NK-92 (cell line): ENCODE measurements around the gene CHERP.
"Not testable (repeated sequence)": the region's sequence is repeated elsewhere in the genome, so short reads cannot be mapped to it uniquely, and the experiment has no call there.

Source experiments
- DNase-seq: peaks from one replicate; lab custom pipeline; 2025; ENCODE audit not compliant: unreplicated experiment; lab: John Stamatoyannopoulos, UW

The CHERP gene

DNA sequence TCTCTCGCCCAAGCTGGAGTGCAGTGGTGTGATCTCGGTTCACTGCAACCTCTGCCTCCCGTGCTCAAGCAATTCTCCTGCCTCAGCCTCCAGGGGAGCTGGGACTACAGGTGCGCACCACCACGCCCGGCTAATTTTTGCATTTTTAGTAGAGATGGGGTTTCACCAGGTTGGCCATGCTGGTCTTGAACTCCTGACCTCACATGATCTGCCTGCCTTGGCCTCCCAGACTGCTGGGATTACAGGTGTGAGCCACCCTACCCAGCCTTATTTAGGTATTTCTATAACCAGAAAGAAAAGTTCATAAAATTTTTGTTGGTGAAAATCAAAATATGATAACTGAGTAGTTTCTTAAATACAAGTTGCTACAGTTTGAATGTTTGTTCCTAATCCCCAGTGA lies 1.5 kb upstream of the CHERP start:
- not testable (repeated sequence) for DNase-seq

DNA sequence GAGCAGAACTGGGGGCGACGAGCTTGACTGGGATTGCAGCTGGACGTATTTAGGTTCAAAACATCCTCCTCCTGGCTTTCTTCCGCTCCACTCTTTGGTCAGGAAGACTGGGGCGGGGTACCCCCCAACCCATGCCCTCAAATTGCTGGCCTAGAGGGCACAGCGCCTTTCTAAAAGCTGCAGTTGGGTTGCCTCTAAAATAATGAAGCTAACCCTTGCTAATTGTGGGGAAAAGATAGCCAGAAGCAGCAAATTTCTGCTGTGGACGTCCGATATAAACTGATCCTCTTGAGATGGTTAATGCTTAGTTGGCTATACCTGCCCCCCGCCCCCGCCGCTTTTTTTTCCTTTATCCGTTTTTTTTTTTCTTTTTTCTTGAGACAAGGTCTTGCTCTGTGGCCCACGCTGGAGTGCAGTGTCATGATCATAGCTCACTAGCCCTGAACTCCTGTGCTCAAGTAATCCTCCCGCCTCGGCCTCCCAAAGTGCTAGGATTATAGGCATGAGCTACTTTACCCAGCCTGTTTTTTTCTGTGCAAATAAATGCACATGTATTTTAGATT lies 754 bp upstream of the CHERP start:
- DNase-seq = no peak

DNA sequence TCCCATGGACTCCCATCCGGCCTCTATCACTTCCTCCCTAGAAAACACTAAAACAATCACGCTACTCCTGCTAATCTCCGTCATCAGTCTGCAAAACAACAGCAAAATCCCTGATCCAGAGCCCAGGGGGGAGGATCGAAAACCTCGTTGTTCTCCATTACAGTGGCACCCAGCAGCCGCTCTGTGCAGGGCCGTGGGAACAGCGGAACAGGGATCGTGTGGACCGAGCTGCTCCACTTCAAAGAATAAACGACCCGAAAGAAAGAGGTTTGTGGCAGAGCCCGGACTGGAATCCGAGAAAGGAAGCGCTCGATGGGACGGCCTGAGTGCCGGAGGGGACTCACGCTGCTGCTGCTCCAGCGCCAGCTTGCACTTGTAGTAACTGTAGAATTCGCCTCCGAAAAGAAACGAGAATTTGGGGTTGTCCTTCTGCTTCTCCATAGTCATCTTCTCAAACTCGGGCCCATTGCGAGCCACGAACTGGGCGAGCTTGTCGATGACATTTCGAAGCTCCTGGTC lies 652 bp downstream of the CHERP start:
- DNase-seq = no peak

DNA sequence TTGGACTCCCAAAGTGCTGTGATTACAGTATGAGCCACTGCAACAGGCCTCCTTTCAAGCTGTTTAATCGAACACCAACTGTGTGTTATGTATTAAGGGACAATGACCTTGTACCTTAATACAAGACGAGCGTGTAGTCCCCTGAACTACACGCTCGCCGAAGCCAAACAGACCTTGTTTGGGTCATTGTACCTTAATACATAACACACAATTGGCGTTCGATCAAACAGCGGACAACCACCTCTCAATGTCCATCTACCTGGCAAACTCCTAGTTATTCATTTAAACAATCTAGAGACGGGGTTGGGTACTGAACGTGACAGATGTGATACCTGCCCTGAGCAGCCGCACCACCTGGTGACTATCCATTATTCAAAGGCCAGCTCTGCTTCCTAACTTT lies 1.3 kb downstream of the CHERP start:
- no peak for DNase-seq

DNA sequence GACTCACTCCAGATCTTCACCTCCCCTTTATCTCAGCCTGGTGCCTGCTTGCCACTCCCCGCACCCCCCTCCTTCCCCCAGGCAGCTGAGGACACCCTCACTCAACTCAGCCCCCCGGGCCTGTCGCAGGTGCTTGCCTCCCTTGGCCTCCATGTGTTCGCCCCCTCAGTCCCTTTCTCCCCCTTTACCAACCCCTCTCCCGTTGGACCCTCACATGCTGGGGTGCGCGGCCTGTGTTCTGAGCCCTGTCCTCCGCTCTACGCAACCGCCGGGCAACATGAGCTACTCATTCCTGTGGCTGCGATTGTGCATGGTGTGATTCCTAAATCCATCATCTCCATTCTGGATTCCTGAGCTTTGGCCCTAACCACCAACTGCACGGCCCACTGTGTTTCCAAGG lies 5.1 kb downstream of the CHERP start:
- no peak for DNase-seq

DNA sequence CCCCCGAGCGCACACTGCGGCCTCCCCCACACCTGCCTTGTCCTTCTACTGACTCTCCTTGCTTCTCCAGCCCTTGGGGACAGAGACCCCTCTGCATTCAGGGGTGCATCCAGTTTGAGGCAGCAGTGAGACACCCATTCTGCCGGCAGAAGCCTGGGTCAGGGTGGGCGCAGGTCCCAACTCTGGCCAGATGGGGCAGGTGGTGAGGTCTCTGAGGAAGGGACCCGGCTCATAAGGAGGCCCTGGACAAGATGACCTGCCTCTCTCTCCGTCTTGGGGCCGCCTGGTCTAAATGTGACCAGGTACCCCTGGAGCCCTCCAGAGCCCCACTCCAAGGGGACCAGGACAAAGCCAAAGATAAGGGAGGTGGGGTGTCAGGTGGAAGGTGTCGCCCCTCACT lies 6.1 kb downstream of the CHERP start:
- DNase-seq = no peak

DNA sequence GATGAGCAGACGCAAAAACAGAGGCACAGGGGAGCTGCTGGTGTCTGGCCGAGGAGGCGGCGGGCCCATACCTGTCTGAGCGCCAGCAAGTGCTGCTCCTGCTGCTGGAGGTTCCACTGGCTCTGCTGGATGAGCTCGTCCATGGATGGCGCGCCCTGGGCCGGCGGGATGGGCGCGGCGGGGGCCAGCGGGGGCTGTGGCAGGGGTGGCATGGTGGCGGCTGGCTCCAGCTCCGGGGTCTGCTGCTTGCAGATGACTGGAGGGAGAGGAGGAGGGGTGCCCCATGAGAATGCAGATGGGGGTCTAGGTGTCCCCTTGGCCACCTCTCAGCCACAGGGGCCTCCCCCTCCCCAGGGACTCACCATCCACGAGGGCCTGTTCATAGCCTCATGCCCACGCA lies 6.9 kb downstream of the CHERP start:
- DNase-seq = no peak

DNA sequence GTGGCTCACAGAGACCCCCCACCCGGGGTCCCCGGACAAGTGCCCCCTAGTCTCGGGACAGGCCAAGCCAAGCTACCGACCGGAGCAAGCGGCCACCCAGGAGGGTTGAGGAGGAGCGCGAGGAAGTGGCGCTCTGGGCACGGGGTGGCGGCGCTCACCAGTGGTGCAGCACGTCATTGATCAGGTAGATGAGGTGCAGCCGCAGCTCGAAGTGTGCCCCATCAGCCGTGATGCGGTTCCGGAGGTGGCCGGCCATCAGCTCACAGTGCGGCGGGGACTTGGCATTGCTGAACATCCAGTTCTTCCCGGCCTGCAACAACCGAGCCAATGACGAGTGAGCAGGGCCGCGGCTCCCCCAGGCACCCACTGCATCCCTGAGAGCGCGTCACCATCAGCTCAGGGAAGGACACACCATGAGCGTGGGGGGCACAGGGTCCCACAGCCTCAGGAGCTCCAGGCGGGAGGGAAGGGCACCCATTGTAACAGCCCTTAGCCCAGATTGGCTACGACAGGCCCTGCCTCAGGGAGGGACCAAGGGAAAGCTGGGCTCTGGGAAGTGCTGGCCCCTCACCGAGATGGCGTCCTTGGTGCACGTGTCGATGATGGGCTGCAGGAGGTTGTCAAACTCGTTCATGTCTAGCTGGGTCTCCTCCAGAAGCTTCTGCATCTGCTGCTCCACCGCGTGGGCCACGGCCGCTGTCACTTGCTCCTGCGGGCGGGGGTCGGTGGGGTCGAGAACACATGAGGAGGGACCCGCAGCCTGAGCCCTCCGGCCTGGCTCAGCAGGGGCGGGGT lies 9.6 kb downstream of the CHERP start:
- no peak for DNase-seq

DNA sequence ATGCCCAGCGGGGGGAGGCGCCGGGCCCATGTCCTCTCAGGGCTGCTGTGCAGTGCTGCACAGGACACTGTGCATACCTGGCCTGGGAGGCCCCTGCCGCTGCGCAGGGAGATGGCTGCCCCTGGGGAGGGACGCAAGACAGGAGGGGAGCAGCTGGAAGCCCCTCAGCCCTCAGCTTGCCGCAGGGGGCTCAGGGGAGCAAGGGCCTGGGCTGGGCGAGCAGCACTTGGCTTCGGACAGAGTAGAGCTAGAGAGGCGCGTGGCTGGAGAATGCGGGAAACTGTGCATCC lies 10.9 kb downstream of the CHERP start:
- no peak for DNase-seq

DNA sequence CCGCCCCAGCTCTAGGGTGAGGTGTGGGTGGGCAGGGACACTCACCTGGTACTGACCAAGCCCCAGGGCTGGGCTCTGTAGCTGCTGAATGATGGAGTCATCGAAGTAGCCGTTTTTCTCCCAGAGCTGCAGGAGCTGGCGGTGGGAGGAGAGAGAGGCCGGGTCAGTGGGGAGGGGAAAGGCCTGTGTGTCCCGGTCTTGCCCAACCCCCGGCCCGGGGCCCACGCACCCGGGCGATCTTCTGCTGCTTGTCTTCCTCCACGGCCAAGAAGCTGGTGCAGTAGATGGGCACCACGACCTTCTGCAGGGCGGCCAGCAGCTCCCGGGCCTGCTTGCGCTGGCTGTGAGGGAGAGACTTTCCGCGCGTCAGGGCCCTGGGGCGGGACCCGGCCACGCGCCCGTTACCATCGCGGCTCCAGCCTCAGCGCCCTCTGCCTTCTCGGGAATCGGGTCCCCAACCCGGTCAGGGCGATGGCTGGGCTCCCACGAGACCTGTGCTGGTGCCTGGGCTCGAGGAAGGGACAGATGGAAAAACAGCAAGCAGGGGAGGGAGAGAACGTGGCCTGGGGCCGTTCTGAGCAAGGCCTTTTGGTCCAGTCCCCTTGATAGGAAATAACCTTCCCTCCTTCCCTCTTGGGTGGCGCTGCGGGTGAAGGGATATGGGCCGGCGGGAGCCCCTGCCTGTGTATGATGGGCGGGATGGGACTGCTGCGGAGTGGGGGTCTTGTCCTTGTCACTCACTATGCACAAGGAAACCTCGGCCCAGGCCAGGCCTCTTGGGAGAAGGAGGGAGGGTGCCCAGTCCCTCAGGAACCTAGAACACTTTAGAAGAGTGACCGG lies 11.5 kb downstream of the CHERP start:
- no peak for DNase-seq

DNA sequence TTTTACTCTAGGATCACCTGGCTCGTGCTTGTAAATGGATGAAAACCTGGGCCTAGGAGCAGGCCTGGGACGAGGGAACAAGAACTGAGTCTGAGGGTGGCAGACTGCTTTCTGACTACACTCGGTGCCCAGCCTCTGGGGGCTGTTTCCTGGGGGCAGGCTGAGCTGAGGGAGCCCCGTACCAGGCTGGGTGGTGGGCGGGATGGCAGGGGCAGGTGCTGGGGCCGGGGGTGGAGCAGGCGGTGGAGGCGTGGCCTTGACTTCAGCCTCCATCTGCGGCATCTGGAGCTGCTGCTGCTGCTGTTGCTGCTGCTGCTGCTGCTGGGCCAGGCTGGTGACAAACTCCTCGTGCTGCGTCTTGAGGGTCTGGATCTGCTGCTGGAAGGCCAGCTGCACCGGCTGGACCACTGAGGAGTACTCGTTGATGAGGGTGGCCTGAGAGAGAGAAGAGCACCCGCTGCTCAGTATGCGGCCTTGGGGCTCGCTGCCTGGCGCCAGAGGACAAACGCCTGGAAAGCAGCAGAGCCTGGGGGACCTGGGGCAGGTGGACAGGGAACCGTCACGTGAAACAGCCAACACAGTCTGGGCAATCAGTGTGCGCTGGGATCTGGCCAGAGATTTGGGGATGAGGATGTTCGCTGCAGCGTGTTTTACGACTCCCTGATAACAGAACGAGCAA lies 12.6 kb downstream of the CHERP start:
- DNase-seq = no peak

DNA sequence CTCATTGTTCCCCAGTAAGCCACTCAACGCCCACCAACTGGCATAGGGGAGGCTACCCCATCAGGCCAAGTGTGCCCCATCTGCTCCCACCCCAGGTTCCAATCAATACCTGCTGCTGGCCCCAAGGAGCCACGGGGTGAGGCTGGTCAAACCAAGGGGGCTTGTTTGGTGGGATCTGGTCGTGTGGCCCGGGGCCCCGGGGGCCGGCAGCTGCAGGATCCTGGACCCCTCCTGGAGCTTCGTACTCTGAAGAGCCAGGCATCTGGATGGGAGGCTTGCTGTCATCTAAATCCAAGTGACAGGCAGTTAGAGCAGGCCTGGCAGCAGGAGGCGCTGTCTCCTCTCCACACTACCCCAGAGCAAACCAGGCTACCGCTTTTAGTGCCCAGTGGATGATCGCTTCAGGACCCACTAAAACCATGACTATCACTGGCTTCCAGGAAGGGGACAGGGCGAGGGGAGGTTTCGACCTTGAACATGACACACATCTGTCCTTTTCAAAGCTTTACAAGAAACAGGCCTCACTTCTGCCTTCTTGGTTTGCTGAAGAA lies 14.2 kb downstream of the CHERP start:
- no peak for DNase-seq

DNA sequence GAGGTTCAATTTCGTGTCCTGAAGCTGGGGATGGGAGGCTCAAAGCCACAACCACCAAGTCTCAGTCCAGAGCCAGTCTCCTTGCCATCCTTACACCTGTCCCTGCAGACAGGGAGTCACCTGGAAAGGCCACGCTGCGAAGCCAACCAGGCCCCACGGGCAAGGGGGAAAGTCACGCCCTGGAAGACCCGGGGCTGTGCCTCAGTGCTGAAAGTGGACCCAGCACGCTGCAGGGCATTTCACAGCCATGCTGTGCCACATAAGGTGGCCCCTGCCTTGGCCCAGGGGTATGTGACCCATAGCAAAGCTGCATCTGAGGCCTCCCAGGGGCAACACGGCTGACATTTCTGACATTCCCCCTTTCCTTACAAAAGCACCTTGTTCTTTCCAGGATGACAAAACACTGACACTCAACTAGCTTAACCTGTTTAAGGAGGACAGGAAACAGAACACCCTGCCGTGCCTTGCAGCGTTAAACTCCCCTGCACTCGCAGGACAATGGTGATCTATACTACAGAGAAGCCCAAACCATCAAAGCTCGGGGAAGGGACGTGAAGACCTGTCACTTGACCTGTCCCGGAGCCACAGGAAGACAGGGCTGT lies 14.8 kb downstream of the CHERP start:
- DNase-seq = no peak

DNA sequence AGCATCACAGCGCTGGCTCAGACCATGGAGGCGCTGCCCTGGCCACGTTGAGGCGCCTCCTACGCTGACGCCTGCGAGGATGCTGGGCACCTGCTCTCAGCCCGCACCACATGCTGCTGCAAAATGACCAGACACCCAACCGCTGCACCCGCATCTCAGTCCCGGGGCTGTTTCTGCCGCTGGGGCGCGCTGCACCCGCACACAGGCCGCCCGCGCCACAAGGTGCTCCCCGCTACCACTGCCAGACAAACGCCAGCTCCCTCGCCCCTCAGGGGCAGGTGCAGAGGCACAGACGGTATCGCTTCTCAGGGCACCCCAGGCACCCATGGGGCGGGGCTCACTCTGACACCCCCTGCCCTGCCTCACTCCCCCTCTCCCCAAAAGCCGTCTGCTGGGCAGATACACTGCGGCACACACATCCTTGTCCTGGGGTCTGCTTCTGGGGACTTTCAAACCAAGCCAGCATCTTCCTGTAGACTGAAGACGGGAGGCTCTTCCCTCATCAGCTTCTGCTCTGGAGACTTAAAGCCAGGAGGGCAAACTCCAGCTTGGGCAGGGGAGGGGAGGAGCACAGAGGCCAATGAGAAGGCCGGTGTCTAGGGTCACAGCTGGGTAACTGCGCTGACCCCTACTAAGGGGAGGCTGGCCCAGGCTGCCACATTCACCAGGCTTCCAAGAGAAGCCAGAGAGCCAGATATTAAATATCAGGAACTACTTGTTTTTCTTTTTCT lies 16.3 kb downstream of the CHERP start:
- DNase-seq = no peak

DNA sequence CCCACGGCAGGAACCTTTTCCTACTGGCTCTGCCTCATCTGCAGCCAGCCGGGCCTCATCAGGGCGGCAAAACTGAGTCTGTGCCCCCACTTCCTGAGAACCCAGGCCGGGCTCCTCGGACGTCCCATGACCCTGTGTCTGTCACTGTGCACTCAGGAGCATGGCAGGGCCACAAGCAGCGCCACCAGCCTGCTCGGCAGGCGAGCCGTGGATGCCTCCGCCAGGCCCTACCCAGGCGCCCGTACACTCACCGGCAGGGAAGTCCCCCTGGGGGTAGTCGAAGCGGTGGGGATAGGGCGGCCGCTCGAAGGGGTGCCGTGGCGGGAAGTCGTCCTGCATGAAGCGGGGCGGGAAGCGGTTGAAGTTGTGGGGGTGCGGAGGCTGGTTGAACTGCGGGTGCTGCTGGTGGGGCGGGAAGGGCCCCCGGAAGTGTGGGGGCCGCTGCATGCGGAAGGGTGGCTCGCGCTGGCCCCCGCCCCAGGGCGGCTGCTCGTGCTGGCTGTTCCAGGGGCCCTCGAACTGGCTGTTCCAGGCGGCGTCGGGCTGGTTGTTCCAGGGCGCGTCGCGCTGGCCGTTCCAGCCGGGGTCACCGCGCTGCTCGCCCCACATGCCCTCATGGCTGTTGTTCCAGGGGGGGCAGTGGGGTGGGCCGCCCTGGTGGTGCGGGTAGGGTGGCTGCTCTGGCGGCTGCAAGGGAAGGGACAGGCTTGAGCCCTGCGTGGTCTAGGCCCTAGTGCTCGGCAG lies 17.1 kb downstream of the CHERP start:
- no peak for DNase-seq

DNA sequence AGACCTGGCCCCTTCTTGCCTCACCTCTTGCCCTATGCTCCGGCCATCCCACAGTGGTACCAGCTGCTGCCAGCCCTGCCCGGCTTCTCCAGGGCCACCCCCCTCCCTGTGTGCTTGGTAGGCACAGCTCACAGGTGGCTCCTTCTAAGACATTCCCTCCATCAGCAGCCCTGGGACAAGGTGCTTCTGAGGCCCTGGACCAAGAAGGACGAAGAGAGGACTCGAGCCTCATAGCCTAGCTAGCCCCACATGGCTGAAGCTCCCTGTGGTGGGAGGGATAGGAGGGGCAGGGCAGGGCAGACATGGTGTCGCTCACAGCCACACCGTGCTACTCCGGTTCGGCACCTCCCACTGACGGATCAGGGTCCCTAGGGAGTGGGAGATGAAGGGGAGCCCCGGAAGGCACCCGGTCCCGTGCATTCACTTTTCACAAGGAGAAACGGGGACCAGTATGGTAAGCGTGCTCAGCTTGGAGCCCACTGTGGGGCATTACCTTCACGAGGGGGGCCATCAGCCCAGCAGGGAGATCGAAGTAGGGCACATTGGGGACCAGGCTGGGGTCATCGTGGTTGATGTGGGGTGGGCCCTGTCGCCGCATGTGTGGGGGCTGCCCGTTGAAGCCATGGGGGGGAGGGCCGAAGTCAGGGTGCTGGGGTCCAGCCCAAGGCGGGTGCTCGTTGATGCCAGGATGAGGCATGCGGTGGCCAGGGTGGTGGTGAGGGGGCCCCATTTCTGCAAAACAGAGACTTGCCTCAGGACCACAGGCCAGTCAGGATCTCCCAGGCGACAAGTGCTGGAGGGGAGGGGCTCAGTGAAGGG lies 19.5 kb downstream of the CHERP start:
- no peak for DNase-seq

DNA sequence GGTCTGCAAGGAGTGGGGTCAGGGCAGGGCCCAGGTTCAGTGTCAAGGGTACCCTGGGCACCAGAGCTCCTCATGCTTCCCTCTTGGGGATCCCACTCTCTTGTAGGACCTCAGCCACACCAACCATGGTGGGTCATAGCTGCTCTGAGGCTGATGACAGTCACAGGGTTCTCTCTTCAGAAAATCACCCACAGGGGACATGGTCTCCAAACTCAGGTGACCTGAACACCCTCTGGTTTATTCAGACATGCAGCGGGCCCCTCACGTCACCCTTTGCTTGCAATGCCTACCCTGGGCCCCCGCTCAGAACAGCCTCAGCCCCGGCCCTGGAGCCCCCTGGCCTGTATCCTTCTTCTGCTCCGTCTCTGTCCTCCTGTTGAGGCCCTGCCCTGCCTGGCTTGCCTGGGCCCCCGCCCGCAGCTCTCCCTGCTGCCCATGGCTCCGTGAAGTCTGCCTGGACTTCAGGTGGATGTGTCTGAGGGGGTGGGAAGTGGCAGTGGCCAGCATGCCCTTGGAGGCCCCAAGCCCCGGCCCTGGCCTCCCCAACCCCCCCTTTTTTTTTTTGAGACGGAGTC lies 20.4 kb downstream of the CHERP start:
- no peak for DNase-seq

DNA sequence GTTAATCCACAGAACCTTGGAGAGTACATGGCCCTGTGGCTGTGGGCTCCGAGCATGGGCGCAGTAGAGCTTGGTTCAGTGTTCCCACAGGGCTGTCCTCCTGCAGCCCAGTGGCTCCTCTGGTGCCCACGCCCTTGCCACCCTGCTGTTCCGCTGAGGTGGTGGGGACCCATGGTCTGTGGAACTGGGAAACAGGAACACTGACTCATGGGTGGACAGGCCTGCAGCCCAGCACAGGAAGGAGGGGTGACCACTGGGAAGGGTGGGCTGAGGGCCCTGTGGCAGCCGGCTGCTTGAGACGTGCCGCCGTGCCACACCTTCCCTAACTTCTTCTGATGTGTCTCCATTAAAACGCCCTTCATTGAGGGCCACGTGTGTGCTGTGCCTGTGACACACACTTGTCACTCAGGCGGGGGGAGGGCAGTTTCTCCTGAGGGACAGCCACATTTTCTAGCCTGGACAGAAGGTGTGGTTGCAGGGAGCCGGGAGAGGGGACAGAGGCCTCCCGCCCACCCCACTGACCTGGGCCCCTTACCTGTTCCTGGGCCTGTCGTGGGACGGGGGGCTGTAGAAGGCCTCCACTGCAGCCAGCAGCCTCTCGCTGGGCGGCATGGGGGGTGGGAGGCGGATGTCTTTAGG lies 21.1 kb downstream of the CHERP start:
- DNase-seq = no peak
